Measurements from ENCODE around the gene LRRC61. TPM values are rescaled to one million over a fixed set of nuclear protein-coding genes. Genes with fewer than 3 reads are reported as not detected.
A peak's percentile ranks its signal among the peaks of the same experiment; 100 is the strongest.

The LRRC61 gene
- total and polyA plus RNA-seq, 2 of the 13 experiments (the other 11 are each of a cell fraction or from before 2014, with no cell fraction given), result 33.0 to 34.8 TPM

GRCh38 chr7:150378115-150378852 lies 55.1 kb downstream of the LRRC61 start (continued):
- TF ChIP-seq AGO2 (optimal IDR thresholded peaks at IDR 0.05; ENCODE audit: low read depth, low read length), result no peak
- TF ChIP-seq TFAP4 (IDR thresholded peaks at IDR 0.05; ENCODE audit: borderline replicate concordance, low read depth), result peak; percentile 95
- TF ChIP-seq ZNF652 (CRISPR knock-in tag; IDR thresholded peaks at IDR 0.05; ENCODE audit: borderline replicate concordance, low read depth), result no peak
- TF ChIP-seq, protein P1, sequence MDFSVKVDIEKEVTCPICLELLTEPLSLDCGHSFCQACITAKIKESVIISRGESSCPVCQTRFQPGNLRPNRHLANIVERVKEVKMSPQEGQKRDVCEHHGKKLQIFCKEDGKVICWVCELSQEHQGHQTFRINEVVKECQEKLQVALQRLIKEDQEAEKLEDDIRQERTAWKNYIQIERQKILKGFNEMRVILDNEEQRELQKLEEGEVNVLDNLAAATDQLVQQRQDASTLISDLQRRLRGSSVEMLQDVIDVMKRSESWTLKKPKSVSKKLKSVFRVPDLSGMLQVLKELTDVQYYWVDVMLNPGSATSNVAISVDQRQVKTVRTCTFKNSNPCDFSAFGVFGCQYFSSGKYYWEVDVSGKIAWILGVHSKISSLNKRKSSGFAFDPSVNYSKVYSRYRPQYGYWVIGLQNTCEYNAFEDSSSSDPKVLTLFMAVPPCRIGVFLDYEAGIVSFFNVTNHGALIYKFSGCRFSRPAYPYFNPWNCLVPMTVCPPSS (IDR thresholded peaks at IDR 0.05), result no peak
- peak; percentile 40 for TF ChIP-seq SKI (IDR thresholded peaks at IDR 0.05; ENCODE audit: partially characterized antibody)
- TF ChIP-seq ZNF709 (CRISPR knock-in tag; IDR thresholded peaks at IDR 0.05), result no peak
- peak; percentile 48; the same call in 1 of the 2 replicates for TF ChIP-seq HOXA3 (CRISPR knock-in tag; IDR thresholded peaks at IDR 0.05)
- no peak for TF ChIP-seq ZBTB4 (CRISPR knock-in tag; IDR thresholded peaks at IDR 0.05; ENCODE audit: borderline replicate concordance)
- TF ChIP-seq, protein P2, sequence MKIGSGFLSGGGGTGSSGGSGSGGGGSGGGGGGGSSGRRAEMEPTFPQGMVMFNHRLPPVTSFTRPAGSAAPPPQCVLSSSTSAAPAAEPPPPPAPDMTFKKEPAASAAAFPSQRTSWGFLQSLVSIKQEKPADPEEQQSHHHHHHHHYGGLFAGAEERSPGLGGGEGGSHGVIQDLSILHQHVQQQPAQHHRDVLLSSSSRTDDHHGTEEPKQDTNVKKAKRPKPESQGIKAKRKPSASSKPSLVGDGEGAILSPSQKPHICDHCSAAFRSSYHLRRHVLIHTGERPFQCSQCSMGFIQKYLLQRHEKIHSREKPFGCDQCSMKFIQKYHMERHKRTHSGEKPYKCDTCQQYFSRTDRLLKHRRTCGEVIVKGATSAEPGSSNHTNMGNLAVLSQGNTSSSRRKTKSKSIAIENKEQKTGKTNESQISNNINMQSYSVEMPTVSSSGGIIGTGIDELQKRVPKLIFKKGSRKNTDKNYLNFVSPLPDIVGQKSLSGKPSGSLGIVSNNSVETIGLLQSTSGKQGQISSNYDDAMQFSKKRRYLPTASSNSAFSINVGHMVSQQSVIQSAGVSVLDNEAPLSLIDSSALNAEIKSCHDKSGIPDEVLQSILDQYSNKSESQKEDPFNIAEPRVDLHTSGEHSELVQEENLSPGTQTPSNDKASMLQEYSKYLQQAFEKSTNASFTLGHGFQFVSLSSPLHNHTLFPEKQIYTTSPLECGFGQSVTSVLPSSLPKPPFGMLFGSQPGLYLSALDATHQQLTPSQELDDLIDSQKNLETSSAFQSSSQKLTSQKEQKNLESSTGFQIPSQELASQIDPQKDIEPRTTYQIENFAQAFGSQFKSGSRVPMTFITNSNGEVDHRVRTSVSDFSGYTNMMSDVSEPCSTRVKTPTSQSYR (CRISPR knock-in tag; IDR thresholded peaks at IDR 0.05; ENCODE audit: borderline replicate concordance), result no peak
- TF ChIP-seq, protein P3, sequence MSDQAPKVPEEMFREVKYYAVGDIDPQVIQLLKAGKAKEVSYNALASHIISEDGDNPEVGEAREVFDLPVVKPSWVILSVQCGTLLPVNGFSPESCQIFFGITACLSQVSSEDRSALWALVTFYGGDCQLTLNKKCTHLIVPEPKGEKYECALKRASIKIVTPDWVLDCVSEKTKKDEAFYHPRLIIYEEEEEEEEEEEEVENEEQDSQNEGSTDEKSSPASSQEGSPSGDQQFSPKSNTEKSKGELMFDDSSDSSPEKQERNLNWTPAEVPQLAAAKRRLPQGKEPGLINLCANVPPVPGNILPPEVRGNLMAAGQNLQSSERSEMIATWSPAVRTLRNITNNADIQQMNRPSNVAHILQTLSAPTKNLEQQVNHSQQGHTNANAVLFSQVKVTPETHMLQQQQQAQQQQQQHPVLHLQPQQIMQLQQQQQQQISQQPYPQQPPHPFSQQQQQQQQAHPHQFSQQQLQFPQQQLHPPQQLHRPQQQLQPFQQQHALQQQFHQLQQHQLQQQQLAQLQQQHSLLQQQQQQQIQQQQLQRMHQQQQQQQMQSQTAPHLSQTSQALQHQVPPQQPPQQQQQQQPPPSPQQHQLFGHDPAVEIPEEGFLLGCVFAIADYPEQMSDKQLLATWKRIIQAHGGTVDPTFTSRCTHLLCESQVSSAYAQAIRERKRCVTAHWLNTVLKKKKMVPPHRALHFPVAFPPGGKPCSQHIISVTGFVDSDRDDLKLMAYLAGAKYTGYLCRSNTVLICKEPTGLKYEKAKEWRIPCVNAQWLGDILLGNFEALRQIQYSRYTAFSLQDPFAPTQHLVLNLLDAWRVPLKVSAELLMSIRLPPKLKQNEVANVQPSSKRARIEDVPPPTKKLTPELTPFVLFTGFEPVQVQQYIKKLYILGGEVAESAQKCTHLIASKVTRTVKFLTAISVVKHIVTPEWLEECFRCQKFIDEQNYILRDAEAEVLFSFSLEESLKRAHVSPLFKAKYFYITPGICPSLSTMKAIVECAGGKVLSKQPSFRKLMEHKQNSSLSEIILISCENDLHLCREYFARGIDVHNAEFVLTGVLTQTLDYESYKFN (CRISPR knock-in tag; conservative IDR thresholded peaks at IDR 0.05), result peak; percentile 73
- peak; percentile 58; the same call in 1 of the 2 replicates for TF ChIP-seq HDAC1 (CRISPR knock-in tag; IDR thresholded peaks at IDR 0.05)
- 0 out of 2 replicates have a peak, but pooled peaks have one; percentile 29 for TF ChIP-seq KDM2A (CRISPR knock-in tag; IDR thresholded peaks at IDR 0.05; ENCODE audit: borderline replicate concordance, low read depth)
- peak; percentile 19; the same call in 1 of the 2 replicates for TF ChIP-seq ZNF160 (CRISPR knock-in tag; IDR thresholded peaks at IDR 0.05)
- no peak for TF ChIP-seq NR2F6 (IDR thresholded peaks at IDR 0.05)
- peak; percentile 21; the same call in 1 of the 2 replicates for TF ChIP-seq NR2F6 (CRISPR knock-in tag; IDR thresholded peaks at IDR 0.05)
- TF ChIP-seq HHEX (CRISPR knock-in tag; IDR thresholded peaks at IDR 0.05), result no peak
- TF ChIP-seq ZNF878 (CRISPR knock-in tag; IDR thresholded peaks at IDR 0.05), result peak; percentile 40; the same call in 1 of the 2 replicates
- 0 out of 2 replicates have a peak, but pooled peaks have one; percentile 81 for TF ChIP-seq ZNF224 (CRISPR knock-in tag; IDR thresholded peaks at IDR 0.05)

All from HepG2 (cell line).